SIG-M5 (cell line): ENCODE measurements around the gene BDH1.
"Not testable (repeated sequence)": the region's sequence is repeated elsewhere in the genome, so short reads cannot be mapped to it uniquely, and the experiment has no call there.

Source experiments
- DNase-seq: peaks from one replicate; lab custom pipeline; 2025; lab: John Stamatoyannopoulos, UW

The BDH1 gene

DNA sequence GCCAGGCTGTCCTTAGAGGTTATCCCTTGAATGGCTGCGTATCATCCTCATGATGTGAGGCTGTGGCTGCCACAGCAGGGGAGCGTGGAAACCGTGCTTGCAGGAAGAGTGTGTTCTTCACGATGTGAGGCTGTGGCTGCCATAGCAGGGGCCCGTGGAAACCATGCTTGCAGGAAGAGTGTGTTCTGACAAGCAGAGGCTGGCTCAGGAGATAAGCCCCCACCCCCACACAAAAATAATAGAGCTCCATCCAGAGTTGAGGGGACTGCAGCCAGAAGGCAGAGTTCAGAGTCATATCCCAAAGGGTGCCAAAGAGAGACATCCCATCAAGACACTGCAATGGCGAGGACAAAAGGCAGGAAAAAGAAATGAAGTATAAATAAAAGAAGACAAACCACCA lies 22.6 kb upstream of the BDH1 start:
- DNase-seq, result no peak

DNA sequence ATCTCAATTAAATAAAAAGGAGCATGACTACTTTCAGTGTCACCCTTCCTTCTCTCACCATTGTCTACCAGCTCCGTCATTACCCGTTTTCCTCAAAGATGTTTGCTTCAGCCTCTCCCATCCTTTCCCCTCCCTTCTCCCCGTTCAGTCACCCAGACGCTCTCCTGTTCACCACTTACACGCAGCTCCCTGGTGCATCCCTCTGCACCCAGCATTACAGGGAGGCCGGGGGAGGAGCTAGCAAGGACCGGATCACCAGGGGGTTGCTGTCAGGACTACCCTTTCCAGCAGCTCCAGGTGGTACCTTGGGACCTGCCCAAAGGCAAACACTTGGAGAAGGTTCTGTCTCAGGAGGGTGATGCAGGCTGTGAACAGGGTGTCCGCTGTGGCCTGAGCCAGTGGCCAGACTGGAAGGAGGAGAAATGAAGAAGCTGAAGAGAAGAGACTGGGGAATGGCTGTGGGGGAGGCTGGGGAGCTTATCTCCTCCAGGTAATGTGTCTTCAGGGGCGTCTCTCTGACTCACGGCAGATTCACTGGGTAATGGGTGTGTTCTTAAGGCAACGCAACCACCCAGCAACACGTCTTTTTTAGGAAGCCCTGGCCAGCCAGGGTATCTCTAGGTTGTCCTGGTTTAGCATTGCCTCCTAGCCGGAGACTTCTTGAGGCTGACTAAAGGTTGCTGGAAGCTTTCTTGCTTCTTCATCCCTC lies 21.8 kb upstream of the BDH1 start:
- no peak for DNase-seq

DNA sequence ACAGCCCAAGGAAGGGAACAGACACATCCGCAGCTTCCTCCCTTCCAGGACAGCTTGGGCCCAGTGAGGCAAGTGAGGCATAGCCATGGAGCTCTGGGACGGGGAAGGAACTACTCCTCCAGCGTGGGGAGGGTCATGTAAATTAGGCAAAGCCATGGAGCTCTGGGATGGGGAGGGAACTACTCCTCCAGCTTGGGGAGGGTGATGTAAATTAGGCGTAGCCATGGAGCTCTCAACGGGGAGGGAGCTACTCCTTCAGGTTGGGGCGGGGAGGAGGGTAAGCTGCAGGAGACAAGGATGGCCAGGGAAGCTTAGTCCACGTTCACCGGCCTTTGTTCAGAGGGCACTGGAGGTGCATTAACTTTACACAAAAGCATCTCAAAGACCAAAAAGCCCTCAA lies 21.1 kb upstream of the BDH1 start:
- no peak for DNase-seq

DNA sequence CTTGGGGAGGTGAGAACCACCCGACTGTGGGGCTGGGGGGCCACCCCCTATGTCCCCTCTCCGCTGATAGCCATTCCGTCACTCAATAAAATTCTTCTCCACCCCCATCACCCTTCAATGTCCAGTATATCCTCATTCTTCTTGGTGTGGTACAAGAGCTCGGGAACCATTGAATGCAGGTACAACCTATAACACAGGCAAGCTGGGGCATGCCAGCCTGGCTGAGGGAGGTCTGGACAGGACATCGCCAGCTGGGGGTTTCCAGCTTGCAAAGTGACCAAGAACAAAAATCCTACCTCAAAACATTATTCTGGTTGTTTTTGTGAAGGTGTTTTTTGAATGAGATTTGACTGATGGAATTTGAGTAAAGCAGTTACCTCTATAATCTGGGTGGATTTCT lies 19.6 kb upstream of the BDH1 start:
- no peak for DNase-seq

DNA sequence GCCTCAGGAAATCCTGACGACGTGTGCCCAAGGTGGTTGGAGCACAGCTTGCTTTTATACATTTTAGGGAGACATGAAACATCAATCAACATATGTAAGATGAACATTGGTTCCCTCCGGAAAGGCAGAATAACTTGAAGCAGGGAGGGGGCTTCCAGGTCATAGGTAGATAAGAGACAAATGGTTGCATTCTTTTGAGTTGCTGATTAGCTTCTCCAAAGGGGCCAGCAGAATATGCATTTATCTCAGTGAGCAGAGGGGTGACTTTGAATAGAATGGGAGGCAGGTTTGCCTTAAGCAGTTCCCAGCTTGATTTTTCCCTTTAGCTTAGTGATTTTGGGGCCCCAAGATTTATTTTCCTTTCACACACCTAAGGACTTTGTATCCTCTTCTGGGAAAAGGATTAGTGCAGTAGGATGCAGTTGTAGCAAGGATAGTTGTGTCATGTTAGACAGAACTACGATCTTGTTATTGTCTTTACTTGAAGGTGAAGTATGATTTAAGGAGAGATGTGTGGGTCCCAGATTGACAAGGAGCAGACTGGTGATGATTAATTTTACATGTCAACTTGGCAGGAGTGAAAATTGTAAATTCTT lies 18.7 kb upstream of the BDH1 start:
- not testable (repeated sequence) for DNase-seq

DNA sequence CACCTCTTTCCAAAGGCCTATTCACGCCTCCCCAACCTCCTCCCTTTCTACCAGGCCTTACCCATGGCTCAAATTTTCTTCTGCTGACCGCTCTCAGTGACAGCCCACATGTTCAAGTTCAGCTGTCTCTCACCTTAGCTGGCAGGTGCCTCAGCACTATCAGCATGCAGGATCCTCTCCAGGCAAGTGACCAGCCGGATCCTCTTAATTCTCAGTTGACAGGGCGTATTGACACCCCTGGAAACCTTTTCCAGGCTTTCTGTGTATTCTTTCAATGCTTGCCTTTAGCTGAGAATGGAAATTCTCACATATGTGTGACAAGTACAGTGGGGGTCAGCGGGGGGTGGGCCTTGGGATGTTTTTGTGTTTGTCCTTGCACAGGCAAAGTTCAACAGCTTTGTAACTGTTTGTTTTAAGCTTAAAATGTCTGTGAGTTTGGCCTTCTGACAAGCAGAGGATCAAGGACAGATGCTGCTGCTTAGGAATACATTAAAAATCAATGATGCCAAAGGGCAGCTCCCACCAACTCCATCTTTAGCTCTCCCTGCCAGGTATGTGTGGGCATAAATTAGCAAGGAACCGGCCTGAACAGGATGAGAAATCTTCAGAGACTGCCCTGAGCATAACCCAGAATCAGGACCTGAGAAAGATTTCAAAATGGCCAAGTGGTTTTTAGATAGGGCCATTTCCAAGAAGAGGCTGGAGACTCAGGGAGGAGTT lies 17.4 kb upstream of the BDH1 start:
- DNase-seq, result no peak

DNA sequence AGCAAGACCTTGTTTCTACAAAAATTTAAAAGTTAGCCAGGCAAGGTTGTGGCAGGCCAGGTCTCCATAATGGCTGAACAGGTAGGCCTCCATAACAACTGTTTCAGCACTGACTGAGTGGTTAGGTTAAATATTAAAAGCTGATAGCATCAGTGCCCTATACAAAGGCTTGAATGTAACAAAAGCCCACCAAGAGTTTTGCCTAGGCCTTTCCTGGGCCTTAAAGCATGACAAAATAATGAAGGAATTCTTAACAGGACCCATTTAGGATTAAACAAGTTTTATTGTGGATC lies 16.1 kb upstream of the BDH1 start:
- not testable (repeated sequence) for DNase-seq

DNA sequence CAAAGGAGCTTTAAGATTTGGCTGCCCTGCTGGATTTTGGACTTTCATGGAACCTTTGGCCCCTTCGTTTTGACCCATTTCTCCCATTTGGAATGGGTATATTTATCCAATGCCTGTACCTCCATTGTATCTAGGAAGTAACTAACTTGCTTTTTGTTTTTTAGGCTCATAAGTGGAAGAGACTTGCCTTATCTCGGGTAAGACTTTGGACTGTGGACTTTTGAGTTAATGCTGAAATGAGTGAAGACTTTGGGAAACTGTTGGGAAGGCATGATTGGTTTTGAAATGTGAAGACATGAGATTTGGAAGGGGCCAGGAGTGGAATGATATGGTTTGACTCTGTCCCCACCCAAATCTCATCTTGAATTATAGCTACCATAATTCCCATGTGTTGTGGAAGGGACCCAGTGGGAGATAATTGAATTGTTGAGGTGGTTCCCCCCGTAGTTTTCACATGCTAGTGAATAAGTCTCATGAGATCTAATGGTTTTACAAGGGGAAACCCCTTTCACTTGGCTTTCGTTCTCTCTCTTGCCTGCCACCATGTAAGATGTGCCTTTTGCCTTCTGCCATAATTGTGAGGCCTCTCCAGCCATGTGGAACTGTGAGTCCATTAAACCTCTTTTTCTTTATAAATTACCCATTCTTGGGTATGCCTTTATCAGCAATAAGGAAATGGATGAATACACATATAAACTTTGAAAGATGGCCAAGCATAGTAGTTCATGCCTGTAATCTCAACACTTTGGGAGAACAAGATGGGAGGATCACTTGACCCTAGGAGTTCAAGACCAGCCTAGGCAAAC lies 15.5 kb upstream of the BDH1 start:
- not testable (repeated sequence) for DNase-seq

DNA sequence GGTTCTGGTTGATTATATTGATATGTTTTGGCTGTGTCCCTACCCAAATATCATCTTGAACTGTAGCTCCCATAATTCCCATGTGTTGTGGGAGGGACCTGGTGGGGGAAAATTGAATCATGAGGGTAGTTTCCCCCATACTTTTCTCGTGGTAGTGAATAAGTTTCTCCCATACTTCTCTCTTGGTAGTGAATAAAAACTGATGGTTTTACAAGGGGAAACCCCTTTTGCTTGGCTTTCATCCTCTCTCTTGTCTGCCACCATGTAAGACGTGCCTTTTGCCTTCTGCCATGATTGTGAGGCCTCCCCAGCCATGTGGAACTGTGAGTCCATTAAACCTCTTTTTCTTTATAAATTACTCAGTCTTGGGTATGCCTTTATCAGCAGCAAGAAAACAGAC lies 13.7 kb upstream of the BDH1 start:
- not testable (repeated sequence) for DNase-seq

DNA sequence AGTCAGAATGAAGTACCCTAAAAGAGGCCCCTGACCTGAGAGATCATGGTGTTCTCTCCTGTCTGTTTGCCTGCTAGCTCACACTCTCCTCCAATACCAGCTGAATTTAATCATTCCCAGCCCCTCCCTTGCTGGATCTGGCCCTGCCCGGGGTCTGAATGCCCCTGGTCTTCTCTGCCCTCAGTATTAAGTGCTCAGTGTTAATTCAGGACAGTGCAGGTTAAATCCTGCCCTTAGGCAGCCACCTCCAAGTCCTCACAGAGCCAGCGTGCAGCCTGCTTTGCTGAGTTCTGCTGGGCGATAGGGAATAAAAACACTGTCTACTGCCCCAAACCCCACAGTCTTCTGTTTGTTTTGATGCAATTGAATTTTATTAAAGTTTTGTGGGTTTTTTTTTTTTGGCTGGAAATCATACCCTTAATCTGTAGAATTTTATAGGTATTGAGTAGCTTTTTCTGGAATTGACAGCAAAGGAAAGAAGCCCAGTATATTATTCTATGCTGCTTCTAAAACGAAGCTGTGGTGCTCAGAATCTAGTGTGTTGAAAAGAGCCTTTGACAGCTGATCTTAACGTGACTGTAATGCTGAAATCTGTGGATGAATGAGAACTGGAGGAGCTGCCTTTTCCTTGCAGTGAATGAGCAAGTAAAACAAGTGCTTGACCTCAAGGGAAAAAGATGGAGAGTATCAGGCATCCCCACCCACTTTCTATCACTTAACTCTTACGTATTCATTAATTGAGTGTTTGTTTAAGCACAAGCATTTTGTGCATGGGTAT lies 12.3 kb upstream of the BDH1 start:
- no peak for DNase-seq

DNA sequence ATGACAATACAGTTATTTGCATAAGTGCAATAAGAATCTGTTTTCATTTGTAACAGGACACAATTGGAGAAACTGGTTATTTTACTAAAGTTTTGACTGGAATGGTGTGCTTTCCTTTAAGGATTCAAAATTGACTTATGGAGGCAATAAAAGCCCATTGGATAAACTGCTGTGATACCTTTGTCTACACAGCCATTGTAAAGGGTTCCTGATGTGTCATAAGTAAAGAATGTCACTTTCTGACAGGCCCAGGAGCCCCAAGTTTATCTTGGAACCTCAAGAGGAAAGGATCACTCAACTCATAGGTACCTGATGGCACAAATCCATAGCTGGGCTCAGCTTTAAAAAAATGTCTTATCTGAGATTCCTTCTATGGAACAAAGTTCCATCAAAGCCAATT lies 10.4 kb upstream of the BDH1 start:
- DNase-seq, result not testable (repeated sequence)

DNA sequence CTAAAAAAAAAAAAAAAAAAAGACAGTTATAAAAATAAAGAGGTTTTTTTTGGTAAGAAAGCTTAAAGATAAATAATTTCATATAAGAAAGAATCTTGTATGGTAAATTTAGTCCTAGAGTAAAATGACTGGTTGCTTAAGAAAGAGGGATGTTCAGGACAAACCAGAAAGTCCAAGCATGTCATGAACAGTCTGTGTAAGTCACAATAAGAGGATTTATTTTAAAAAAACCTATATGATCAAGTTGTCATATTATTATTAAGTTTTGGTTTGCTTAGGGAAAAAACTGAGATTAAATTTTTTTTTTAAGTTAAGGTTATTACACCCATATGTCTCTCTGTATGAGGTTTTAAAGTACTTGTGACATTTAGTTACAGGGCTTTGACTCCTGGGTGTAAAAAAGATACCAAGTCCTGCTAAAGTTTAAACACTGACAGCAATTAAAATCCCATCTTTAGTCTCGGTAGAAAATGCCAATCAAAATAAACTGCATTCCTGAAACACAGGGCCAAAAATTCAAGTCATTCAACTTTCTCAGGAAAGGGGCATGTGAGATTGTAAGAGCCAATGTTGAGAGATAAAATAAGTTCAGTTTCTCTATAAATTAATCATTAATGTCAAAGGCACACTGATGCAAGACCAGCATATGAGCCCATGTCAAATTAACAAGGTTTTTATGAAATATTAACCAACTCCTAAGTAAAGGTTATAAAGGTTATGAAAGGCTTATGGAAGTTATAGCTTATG lies 8.5 kb upstream of the BDH1 start:
- DNase-seq, result no peak

DNA sequence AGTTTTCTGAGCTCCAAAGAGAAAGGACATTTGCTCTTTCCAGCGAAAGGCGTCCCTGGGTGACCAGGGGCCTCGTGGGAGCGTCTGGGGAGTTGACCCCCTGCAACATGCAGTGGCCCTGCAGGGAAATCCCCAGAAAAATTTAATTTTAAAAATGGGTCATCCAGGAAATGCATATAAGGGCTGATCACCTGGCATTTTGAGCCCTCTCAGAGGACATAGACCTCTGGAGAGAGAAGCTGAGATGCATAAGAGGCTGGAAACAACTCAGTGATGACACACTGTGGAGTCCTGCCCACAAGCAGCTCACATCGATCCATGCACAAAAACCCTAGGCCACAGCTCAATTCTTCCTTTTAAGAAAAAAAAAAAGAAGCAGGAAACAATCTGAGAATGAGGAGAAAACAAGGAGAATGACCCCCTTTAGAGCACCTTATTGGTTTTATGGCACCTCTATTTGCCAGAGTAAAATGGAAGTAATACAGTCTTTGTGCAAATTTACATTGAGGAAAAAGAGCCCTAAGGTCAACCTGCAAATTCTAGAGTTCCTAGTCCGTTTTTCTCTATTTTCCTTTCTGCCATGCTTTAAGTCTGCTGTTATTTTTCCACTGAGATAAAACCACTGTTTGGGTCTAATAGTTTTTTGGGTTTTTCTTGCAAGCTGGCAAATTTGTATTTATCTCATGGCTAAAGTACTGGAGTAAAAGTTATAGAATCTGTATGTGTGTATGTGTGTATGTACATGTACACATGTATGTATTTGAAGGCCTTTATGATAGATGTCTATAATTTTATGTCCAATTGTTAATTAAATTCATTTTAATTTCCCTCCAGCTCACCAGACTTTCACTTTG lies 6.9 kb upstream of the BDH1 start:
- DNase-seq, result no peak

DNA sequence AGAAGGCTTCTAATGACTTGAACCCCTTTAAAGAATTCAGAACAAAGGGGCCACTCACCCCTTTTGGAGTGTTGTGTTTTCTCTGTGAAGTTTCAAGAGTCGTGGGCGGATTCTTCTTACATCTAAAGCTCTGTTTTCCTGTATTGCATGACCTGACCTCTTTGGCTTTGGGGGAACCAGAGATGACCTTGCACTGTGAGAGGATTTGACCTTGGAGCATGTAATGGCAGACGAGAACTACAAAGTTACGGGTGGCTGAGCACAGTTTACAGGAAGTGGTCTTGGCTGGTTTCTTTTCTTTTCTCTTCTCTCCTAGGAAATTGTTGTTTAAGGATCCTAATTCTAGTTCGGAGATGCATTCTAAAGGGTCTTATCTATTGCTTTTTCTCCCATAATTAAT lies 6.2 kb upstream of the BDH1 start:
- DNase-seq, result no peak

DNA sequence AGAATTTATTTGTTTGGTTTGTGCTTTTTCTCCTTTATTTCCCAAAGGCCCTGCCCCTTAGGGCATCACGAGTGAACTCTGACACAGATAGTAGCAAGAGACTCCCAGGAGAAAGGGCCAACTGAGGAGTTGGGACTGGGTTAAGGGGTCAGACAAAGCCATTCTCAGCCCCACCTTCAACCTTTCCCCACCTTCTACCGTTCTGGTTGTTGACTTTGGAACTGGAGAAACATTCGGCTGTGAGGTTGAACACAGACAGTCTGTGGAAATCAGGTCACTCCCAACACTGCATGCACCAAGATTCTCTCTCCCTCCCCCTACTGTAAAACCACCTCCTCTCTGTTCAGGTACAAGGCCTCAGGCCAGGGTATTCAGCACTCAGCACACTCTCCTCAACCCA lies 3.9 kb upstream of the BDH1 start:
- no peak for DNase-seq

DNA sequence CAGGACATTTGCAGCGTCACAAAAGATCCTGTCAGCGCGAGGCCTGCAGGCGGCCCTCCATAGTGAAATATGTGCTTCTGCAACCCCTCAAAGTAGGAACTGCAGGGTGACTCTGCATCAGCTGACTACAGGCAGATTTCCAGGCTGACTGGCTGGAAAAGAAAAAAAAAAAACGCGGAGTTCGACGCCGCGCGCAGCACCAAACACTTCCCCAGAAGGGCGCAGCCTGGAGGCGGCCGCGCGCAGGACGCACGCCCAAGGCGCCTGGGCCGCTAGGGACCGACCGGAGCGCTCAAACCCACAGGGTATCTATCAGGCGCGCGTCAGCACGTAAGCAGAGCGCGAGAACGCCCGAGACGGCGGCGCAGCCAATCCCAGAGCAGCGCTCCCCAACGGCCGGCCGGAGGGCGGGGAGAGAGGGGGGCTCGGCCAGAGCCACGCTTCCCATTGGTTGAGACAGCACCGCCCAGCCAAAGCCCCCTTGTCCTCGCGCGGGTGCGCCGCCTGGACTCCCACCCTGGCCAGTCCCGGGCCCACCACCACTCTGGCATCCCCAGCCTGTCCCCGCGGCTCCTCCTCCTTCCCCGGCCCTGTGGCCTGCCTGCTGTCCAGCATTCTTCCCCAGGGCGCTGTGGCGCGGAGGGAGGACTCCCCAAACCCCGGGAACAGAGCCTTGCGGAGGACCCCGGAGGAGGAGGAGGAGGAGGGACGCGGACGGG lies 1.0 kb downstream of the BDH1 start:
- DNase-seq, result peak; percentile 88

DNA sequence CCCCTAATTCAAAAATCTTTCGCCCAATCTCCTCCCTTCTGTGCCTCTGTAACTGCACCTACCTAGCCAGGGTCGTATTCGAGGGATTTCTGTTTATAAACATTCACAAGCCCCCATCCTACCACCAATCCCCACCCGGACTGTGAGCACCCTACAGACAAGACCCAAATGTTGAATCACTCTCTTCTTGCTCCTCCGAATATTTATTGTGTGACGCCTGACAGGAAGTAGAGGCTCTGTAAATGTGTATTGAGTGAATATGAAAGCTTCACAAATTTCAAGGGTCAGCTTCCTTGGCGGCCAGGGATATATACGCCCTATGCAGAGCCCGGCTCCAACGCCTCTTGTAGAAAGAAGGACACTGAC lies 1.6 kb downstream of the BDH1 start:
- DNase-seq, result no peak

DNA sequence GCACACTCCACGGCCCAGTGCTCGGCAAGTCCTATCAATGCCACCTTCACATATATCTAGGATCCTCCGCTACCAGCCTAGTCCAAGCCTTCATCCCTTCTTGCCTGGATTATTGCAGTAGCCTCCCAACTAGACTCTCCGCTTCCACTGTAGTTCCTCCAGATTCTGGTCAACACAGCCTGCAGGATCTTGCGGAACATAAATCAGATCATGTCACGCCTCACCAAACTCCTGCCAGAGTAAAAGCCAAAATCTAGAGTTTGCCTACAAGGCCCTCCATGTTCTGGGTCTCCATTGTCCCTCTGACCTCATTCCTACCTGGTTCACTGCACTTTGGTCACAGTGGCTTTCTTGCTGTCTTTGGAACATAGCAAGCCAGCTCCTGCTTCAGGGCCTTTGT lies 3.6 kb downstream of the BDH1 start:
- no peak for DNase-seq

DNA sequence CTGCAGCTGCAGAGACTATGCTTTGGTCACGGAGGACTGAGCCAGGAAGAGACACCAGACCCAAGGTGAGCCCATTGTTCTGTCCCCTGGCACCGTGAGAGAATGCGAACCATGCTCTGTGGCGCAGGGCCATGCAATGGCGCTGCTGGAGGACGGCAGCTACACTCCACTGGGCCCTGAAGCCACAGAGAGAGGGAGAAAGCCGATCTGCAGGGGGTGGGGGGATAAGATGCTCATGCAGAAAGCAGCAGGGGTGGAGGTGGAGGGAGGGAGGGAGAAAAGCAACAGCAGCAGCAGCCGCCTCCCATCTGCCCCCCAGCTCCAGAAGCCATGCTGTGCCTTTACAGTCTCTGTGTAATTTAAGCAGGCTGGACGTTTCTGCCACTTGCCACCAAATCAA lies 5.3 kb downstream of the BDH1 start:
- no peak for DNase-seq
